Esophagus squamous epithelium (tissue), 5 donors: Measurements from ENCODE around the gene SLC10A7. TPM values are rescaled to one million over a fixed set of nuclear protein-coding genes. Genes with fewer than 3 reads are reported as not detected.

ENCODE experiments used
- DNase-seq: peaks from one replicate; lab custom pipeline; 2025; lab: John Stamatoyannopoulos, UW
- H3K27ac ChIP-seq, 4 donors: fragments of 200-600 bp; sonication (generic); one replicate each; pipeline ENCODE4 v1.5.1; 2016 to 2019; ENCODE audit warnings: mild to moderate bottlenecking in 1 of 4
- H3K27me3 ChIP-seq, 4 donors: fragments of 200-600 bp; sonication (generic); 1 replicate in 3 of 4; 2 replicates in 1 of 4; pipeline versions ENCODE4 v1.5.1 to v1.6.0; 2017 to 2021; ENCODE audit warnings: antibody characterized with exemption in 1 of 4
- H3K36me3 ChIP-seq, 3 donors: fragments of 200-600 bp; sonication (generic); one replicate each; pipeline ENCODE4 v1.5.1; 2016 to 2019
- H3K4me1 ChIP-seq, 3 donors: fragments of 200-600 bp; sonication (generic); one replicate each; pipeline ENCODE4 v1.5.1; 2017 to 2019
- H3K4me3 ChIP-seq, 4 donors: fragments of 200-600 bp; sonication (generic); 1 replicate in 3 of 4; 2 replicates in 1 of 4; pipeline ENCODE4 v1.5.1; 2016 to 2019; ENCODE audit warnings: mild to moderate bottlenecking in 2 of 4, moderate library complexity in 1 of 4
- H3K9me3 ChIP-seq, 3 donors: fragments of 200-600 bp; sonication (generic); one replicate each; pipeline ENCODE4 v1.5.1; 2016 to 2019
- CTCF ChIP-seq, 6 experiments: fragments of 450-650 bp in 4 of 6; fragments of 200-600 bp in 2 of 6; sonication (generic) in 2 of 6; IDR thresholded peaks; one replicate each; pipeline ENCODE4 v1.5.1; 2016 to 2019; ENCODE audit warnings: antibody characterized with exemption in 6 of 6, mild to moderate bottlenecking in 4 of 6, moderate library complexity in 4 of 6
- POLR2A ChIP-seq, 4 donors: fragments of 450-650 bp; IDR thresholded peaks; one replicate each; pipeline ENCODE4 v1.6.1; 2017; ENCODE audit warnings: antibody characterized with exemption in 4 of 4, mild to moderate bottlenecking in 4 of 4, moderate library complexity in 3 of 4
- WGBS, 2 donors: methylation state at CpG; one replicate each; pipeline ENCODE4 v1.1.5; 2018; 5-methylcytosine and 5-hydroxymethylcytosine counted together
- intact Hi-C: fragments of 100-400 bp; cut with DNase I; formaldehyde crosslinking; loops from one replicate; pipeline ENCODE4 v1.15.0; 2022
- total RNA-seq, 4 donors: library from RNA; depleted of rRNA; stranded (reverse); fragments of >200 nt; gene quantifications; one replicate each; pipeline ENCODE4 v1.1.0, GENCODE V29; 2016
- donor health status: DM: yes; HTN: yes; CAD: no.

The SLC10A7 gene
- total RNA-seq, 4 donors from 2014 or later: 9.7 to 23.5 (median 13.5) TPM

GRCh38 chr4:146317783-146318182 is 204.0 kb downstream of the SLC10A7 start:
- H3K4me3 ChIP-seq: no peak overlapping the region
- no peaks in the 10 kb centered on the region for H3K9me3 ChIP-seq
- intact Hi-C loops: no loop called here
- no peak overlapping the region for H3K27ac ChIP-seq
- DNase-seq: no peak
- WGBS, 2 donors: 100% methylated on average over 1 of the region's 1 CpG
- H3K36me3 ChIP-seq: no peaks in the 10 kb centered on the region
- TF ChIP-seq CTCF (IDR thresholded peaks at IDR 0.05) (no peak), POLR2A (IDR thresholded peaks at IDR 0.05) (no peak)
- no peaks in the 10 kb centered on the region for H3K4me1 ChIP-seq
- H3K27me3 ChIP-seq: no peaks in the 10 kb centered on the region

GRCh38 chr4:146315184-146315583 is 206.6 kb downstream of the SLC10A7 start:
- WGBS, 2 donors: 89 to 100% methylated on average over 1 of the region's 1 CpG
- Histone ChIP-seq H3K9me3 (no peaks in the 10 kb centered on the region), H3K36me3 (no peaks in the 10 kb centered on the region), H3K27ac (no peak overlapping the region), H3K27me3 (no peaks in the 10 kb centered on the region), H3K4me3 (no peak overlapping the region), H3K4me1 (no peaks in the 10 kb centered on the region)
- intact Hi-C loops: no loop called here
- no peak for DNase-seq
- TF ChIP-seq POLR2A (IDR thresholded peaks at IDR 0.05): no peak
- TF ChIP-seq CTCF (IDR thresholded peaks at IDR 0.05): no peak

GRCh38 chr4:146311238-146311970 is 210.3 kb downstream of the SLC10A7 start:
- no peaks in the 10 kb centered on the region for H3K36me3 ChIP-seq
- H3K27me3 ChIP-seq: no peaks in the 10 kb centered on the region
- no peak overlapping the region for H3K27ac ChIP-seq
- no peaks in the 10 kb centered on the region for H3K4me1 ChIP-seq
- H3K4me3 ChIP-seq: no peak overlapping the region
- TF ChIP-seq CTCF (IDR thresholded peaks at IDR 0.05) (no peak), POLR2A (IDR thresholded peaks at IDR 0.05) (no peak)
- WGBS, 2 donors: 72 to 74% methylated on average over 3 of the region's 3 CpGs
- H3K9me3 ChIP-seq: no peaks in the 10 kb centered on the region
- DNase-seq: no peak
- intact Hi-C loops: no loop called here

GRCh38 chr4:146310319-146311021 is 211.3 kb downstream of the SLC10A7 start:
- Histone ChIP-seq H3K27ac (no peak overlapping the region), H3K4me1 (no peaks in the 10 kb centered on the region), H3K9me3 (no peaks in the 10 kb centered on the region), H3K36me3 (no peaks in the 10 kb centered on the region), H3K4me3 (no peak overlapping the region), H3K27me3 (no peaks in the 10 kb centered on the region)
- no peak for DNase-seq
- intact Hi-C loops: no loop called here
- no peak for TF ChIP-seq POLR2A (IDR thresholded peaks at IDR 0.05)
- TF ChIP-seq CTCF (IDR thresholded peaks at IDR 0.05): no peak

- DNase-seq: no peak
- TF ChIP-seq POLR2A (IDR thresholded peaks at IDR 0.05) (no peak), CTCF (IDR thresholded peaks at IDR 0.05) (no peak)
- Histone ChIP-seq H3K27ac (no peak overlapping the region), H3K36me3 (peaks cover 0 to 5% (median 0%) of the 10 kb centered on the region in 3 donors), H3K9me3 (no peaks in the 10 kb centered on the region), H3K4me3 (no peak overlapping the region), H3K27me3 (no peaks in the 10 kb centered on the region), H3K4me1 (no peaks in the 10 kb centered on the region)
- intact Hi-C loops: no loop called here
- WGBS, 2 donors: 91 to 95% methylated on average over 5 of the region's 5 CpGs
Observed at GRCh38 chr4:146308951-146309350, 212.8 kb downstream of the SLC10A7 start.
